Left lung (tissue), 10 donors: ENCODE measurements around the gene CEACAM20. TPM values are rescaled to one million over a fixed set of nuclear protein-coding genes. Genes with fewer than 3 reads are reported as not detected.

Source experiments
- ATAC-seq: fragments of 200-7000 bp; cut with Tn5 transposase; one replicate; pipeline ENCODE4 v1.9.1; 2020; ENCODE audit warnings: moderate library complexity
- DNase-seq, 4 donors: peaks; one replicate each; pipeline ENCODE4 v3.0.0-alpha.2; 2013 to 2020
- H3K27ac ChIP-seq, 2 donors: fragments of 200-600 bp; sonication (generic) in 1 of 2; one replicate each; pipeline versions ENCODE4 v1.5.0 to v1.8.0; 2020 to 2021
- H3K27me3 ChIP-seq, 2 donors: fragments of 200-600 bp; sonication (generic) in 1 of 2; one replicate each; pipeline versions ENCODE4 v1.5.0 to v1.8.0; 2020 to 2021
- H3K36me3 ChIP-seq, 2 donors: fragments of 200-600 bp; sonication (generic) in 1 of 2; one replicate each; pipeline versions ENCODE4 v1.5.0 to v1.8.0; 2020 to 2021
- H3K4me1 ChIP-seq, 2 donors: fragments of 200-600 bp; one replicate each; pipeline ENCODE4 v1.8.0; 2021
- H3K4me3 ChIP-seq, 2 donors: fragments of 200-600 bp; sonication (generic) in 1 of 2; one replicate each; pipeline versions ENCODE4 v1.5.0 to v1.8.0; 2020 to 2021; ENCODE audit warnings: mild to moderate bottlenecking in 1 of 2
- H3K9me3 ChIP-seq, 2 donors: fragments of 200-600 bp; sonication (generic) in 1 of 2; one replicate each; pipeline versions ENCODE4 v1.5.0 to v1.8.0; 2020 to 2021
- intact Hi-C, 2 donors: fragments of 100-400 bp; cut with DNase I; formaldehyde crosslinking; loops; one replicate each; pipeline versions ENCODE4 v1.11.2 to v1.14.2; 2022
- polyA plus RNA-seq, 6 donors: library from polyadenylated mRNA; unstranded; fragments of 120-200 nt; gene quantifications; one replicate each; pipeline ENCODE4 v1.2.1, GENCODE V29; 2013; ENCODE audit not compliant: insufficient read length in 6 of 6
- total RNA-seq, 2 donors: library from RNA; stranded (reverse); fragmentation: NEBNext Ultra II Directional; extraction: Animal tissue kit (Norgen Biotek cat#: 25700); gene quantifications; one replicate each; pipeline ENCODE4 v1.2.1, GENCODE V29; 2021
- TF ChIP-seq, protein P1 (sequence below), 2 donors: fragments of 200-600 bp; sonication (generic) in 1 of 2; IDR thresholded peaks; one replicate each; pipeline versions ENCODE4 v1.5.0 to v1.8.0; 2021; ENCODE audit warnings: antibody characterized with exemption in 2 of 2
- donor health status: DM: no; HTN: yes; CAD: no.
- donor health status: DM: no; HTN: no; CAD: no.

Gene CEACAM20
- total and polyA plus RNA-seq, 8 donors: not detected

DNA sequence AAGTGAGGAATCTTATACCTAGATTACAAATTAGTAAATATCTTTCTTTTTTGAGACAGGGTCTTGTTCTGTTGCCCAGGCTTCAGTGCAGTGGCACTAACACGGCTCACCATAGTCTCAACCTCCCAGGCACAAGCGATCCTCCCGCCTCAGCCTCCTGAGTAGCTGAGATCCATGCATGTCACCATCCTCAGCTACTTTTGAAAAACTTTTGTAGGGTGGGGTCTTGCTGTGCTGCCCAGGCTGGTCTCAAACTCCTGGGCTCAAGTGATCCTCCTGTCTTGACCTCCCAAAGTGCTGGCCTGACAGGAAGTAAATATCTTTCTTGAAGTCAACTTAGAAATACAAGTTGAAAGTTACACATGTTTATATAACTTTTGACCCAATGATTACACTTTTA lies 20.0 kb upstream of the CEACAM20 start:
- TF ChIP-seq, protein P1, sequence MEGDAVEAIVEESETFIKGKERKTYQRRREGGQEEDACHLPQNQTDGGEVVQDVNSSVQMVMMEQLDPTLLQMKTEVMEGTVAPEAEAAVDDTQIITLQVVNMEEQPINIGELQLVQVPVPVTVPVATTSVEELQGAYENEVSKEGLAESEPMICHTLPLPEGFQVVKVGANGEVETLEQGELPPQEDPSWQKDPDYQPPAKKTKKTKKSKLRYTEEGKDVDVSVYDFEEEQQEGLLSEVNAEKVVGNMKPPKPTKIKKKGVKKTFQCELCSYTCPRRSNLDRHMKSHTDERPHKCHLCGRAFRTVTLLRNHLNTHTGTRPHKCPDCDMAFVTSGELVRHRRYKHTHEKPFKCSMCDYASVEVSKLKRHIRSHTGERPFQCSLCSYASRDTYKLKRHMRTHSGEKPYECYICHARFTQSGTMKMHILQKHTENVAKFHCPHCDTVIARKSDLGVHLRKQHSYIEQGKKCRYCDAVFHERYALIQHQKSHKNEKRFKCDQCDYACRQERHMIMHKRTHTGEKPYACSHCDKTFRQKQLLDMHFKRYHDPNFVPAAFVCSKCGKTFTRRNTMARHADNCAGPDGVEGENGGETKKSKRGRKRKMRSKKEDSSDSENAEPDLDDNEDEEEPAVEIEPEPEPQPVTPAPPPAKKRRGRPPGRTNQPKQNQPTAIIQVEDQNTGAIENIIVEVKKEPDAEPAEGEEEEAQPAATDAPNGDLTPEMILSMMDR (IDR thresholded peaks at IDR 0.05): no peak
- H3K9me3 ChIP-seq: no peaks in the 10 kb centered on the region
- ATAC-seq: no peak
- intact Hi-C loops: no loop called here
- no peak overlapping the region for H3K4me3 ChIP-seq
- H3K36me3 ChIP-seq: no peaks in the 10 kb centered on the region
- no peak overlapping the region for H3K27ac ChIP-seq
- H3K27me3 ChIP-seq: peaks cover 0 to 7% of the 10 kb centered on the region in 2 donors
- DNase-seq: no peak
- no peaks in the 10 kb centered on the region for H3K4me1 ChIP-seq

GRCh38 chr19:44548736-44549135 lies 19.3 kb upstream of the CEACAM20 start:
- intact Hi-C loops: no loop called here
- TF ChIP-seq, protein P1 (IDR thresholded peaks at IDR 0.05): no peak

GRCh38 chr19:44544031-44544430 lies 14.6 kb upstream of the CEACAM20 start:
- H3K4me3 ChIP-seq: no peak overlapping the region
- H3K36me3 ChIP-seq: no peaks in the 10 kb centered on the region
- ATAC-seq (no peak), DNase-seq (no peak)
- H3K27ac ChIP-seq: no peak overlapping the region
- no peaks in the 10 kb centered on the region for H3K9me3 ChIP-seq
- TF ChIP-seq, protein P1 (IDR thresholded peaks at IDR 0.05): no peak
- intact Hi-C loops: no loop called here
- H3K4me1 ChIP-seq: no peaks in the 10 kb centered on the region
- peaks cover 0 to 7% of the 10 kb centered on the region in 2 donors for H3K27me3 ChIP-seq

More at GRCh38 chr19:44548736-44549135, 19.3 kb upstream of the CEACAM20 start:
- no peak for ATAC-seq
- Histone ChIP-seq H3K27ac (no peak overlapping the region), H3K4me3 (no peak overlapping the region), H3K27me3 (peaks cover 0 to 7% of the 10 kb centered on the region in 2 donors), H3K36me3 (no peaks in the 10 kb centered on the region), H3K4me1 (no peaks in the 10 kb centered on the region), H3K9me3 (no peaks in the 10 kb centered on the region)
- DNase-seq: no peak

GRCh38 chr19:44542671-44543070 lies 13.2 kb upstream of the CEACAM20 start:
- ATAC-seq (no peak), DNase-seq (no peak)
- Histone ChIP-seq H3K27ac (no peak overlapping the region), H3K9me3 (no peaks in the 10 kb centered on the region), H3K27me3 (no peaks in the 10 kb centered on the region), H3K4me1 (no peaks in the 10 kb centered on the region), H3K36me3 (no peaks in the 10 kb centered on the region), H3K4me3 (no peak overlapping the region)
- TF ChIP-seq, protein P1 (IDR thresholded peaks at IDR 0.05): no peak
- intact Hi-C loops: no loop called here

GRCh38 chr19:44540736-44541135 lies 11.3 kb upstream of the CEACAM20 start:
- intact Hi-C loops: no loop called here

More at GRCh38 chr19:44540736-44541135, 11.3 kb upstream of the CEACAM20 start:
- no peaks in the 10 kb centered on the region for H3K4me1 ChIP-seq
- no peak overlapping the region for H3K4me3 ChIP-seq
- no peak overlapping the region for H3K27ac ChIP-seq
- no peak for DNase-seq
- H3K36me3 ChIP-seq: no peaks in the 10 kb centered on the region
- H3K9me3 ChIP-seq: no peaks in the 10 kb centered on the region
- no peak for ATAC-seq
- TF ChIP-seq, protein P1 (IDR thresholded peaks at IDR 0.05): no peak
- H3K27me3 ChIP-seq: no peaks in the 10 kb centered on the region
